ENCODE results near the gene LRRC7.
"Not testable (repeated sequence)": the region's sequence is repeated elsewhere in the genome, so short reads cannot be mapped to it uniquely, and the experiment has no call there.

The LRRC7 gene

DNA sequence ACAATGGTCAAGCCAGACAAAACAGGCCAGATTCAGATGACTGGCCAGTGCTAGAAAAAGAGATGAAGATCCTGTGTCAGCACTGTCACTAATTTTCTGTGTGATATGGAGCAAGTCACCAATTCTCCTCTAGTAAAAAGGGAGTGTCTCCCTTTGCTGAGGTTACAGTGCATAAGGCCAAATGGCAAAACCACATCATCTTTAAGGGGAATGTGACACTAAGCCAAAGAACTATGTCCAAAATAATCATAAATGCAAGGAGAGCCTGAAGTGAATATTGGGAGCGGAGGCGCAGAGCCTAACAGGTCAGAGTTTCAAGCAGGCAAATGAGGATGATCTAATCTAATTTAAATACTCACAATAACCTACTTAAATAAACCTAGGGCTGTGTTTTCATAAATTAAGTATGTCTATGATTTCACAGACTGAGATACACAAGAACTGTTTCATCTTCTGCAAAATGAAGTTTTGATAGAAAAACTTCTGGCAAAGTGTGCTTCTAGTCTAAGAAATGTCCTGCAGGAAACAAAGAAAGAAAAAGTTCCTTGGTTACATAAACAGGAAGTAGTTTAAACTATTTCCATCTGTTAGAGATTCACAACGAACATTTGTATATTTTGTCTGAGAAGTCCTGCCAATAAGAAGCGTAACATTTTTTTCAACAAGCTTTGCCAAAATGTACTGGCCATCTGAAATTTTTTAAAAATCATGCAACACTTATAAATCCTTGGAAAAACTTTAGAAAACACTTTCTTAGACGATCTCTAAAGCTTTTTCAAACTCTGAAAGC, 347.4 kb downstream of the LRRC7 start:
- ATAC-seq (replicated peaks) (no peak), DNase-seq (no peak)
- no peak overlapping the region for H3K4me3 Mint-ChIP-seq
- no peak overlapping the region for H3K27ac Mint-ChIP-seq
- H3K4me1 Mint-ChIP-seq (ENCODE audit: low read depth in 2 of 2), result no peaks in the 10 kb centered on the region
- H3K36me3 Mint-ChIP-seq (ENCODE audit: insufficient read depth), result no peaks in the 10 kb centered on the region
- H3K27me3 Mint-ChIP-seq, result no peaks in the 10 kb centered on the region
- peaks cover under 1 to 1% of the 10 kb centered on the region in 2 donors for H3K9me3 Mint-ChIP-seq

DNA sequence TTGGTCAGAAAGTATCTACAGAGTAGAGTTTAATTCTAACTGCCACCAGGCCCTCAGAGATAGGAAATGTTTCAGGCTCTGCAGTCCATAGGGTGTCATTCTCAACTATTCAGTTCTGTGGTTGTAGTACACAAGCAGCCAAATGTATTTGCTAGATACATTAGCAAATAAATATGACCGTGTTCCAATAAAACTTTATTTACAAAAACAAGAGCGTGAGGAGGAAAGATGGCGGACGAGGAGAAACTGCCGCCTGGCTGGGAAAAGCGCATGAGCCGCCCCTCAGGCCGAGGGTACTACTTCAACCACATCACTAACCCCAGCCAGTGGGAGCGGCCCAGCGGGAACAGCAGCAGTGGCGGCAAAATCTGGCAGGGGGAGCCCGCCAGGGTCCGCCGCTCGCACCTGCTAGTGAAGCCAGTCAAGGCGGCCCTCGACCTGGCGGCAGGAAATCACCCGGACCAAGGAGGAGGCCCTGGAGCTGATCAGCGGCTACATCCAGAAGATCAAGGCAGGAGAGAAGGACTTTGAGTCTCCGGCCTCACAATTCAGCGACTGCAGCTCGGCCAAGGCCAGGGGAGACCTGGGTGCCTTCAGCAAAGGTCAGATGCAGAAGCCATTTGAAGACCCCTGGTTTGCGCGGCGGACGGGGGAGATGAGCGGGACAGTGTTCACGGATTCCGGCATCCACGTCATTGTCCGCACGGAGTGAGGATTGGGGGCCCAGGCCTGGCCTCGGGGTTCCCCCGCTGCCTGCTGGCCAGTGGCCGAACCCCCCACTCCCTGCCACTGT, 351.6 kb downstream of the LRRC7 start:
- no peak for ATAC-seq (replicated peaks)
- H3K36me3 Mint-ChIP-seq (ENCODE audit: insufficient read depth), result no peaks in the 10 kb centered on the region
- H3K4me1 Mint-ChIP-seq (ENCODE audit: low read depth in 2 of 2), result no peaks in the 10 kb centered on the region
- H3K4me3 Mint-ChIP-seq, result no peak overlapping the region
- no peak overlapping the region for H3K27ac Mint-ChIP-seq
- DNase-seq, result no peak
- peaks cover 0 to 4% of the 10 kb centered on the region in 2 donors for H3K9me3 Mint-ChIP-seq
- H3K27me3 Mint-ChIP-seq, result no peaks in the 10 kb centered on the region

GRCh38 chr1:69919922-69920273, 352.2 kb downstream of the LRRC7 start:
- Mint-ChIP-seq H3K27ac (no peak overlapping the region), H3K4me3 (no peak overlapping the region), H3K4me1 (ENCODE audit: low read depth in 2 of 2) (no peaks in the 10 kb centered on the region), H3K9me3 (peaks cover 0 to 4% of the 10 kb centered on the region in 2 donors), H3K36me3 (ENCODE audit: insufficient read depth) (no peaks in the 10 kb centered on the region), H3K27me3 (no peaks in the 10 kb centered on the region)
- ATAC-seq (replicated peaks), result no peak
- no peak for DNase-seq

DNA sequence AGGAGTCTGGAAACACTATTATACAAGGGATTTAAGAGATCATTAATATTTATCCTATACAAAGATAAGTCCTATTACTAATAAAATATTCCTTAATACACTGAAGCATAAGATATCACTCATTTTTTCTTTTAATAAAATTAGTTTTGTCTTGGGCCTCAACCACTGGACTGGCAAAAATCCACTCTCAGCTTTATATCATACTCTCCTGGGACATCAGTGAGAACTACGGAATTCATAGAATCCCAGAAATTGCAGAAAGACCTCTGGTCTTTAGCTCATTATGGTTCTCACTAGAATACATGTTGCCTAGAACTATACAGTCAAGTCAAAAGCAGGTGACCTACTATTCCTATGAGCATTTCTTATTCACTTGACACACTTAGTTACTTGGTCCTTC, 352.7 kb downstream of the LRRC7 start:
- no peaks in the 10 kb centered on the region for H3K4me1 Mint-ChIP-seq (ENCODE audit: low read depth in 2 of 2)
- H3K27ac Mint-ChIP-seq, result no peak overlapping the region
- H3K27me3 Mint-ChIP-seq, result no peaks in the 10 kb centered on the region
- no peaks in the 10 kb centered on the region for H3K36me3 Mint-ChIP-seq (ENCODE audit: insufficient read depth)
- no peak overlapping the region for H3K4me3 Mint-ChIP-seq
- peaks cover 0 to 4% of the 10 kb centered on the region in 2 donors for H3K9me3 Mint-ChIP-seq
- DNase-seq, result no peak
- ATAC-seq (replicated peaks), result no peak

- H3K4me1 Mint-ChIP-seq (ENCODE audit: low read depth in 2 of 2), result no peaks in the 10 kb centered on the region
- ATAC-seq (replicated peaks), result no peak
- H3K9me3 Mint-ChIP-seq, result peaks cover 0 to 4% of the 10 kb centered on the region in 2 donors
Observed at GRCh38 chr1:69921486-69921885, 353.8 kb downstream of the LRRC7 start.

DNA sequence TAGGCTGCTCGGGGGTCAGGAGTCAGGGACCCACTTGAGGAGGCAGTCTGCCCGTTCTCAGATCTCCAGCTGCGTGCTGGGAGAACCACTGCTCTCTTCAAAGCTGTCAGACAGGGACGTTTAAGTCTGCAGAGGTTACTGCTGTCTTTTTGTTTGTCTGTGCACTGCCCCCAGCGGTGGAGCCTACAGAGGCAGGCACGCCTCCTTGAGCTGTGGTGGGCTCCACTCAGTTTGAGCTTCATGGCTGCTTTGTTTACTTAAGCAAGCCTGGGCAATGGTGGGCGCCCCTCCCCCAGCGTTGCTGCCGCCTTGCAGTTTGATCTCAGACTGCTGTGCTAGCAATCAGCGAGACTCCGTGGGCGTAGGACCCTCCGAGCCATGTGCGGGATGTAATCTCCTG, 360.5 kb downstream of the LRRC7 start:
- H3K4me1 Mint-ChIP-seq (ENCODE audit: low read depth in 2 of 2); H3K36me3 Mint-ChIP-seq (ENCODE audit: insufficient read depth); H3K27me3 Mint-ChIP-seq; H3K27ac Mint-ChIP-seq; DNase-seq; ATAC-seq (replicated peaks); H3K4me3 Mint-ChIP-seq: not testable (repeated sequence)
- H3K9me3 Mint-ChIP-seq, result peaks cover 6 to 11% of the 10 kb centered on the region in 2 donors

More at GRCh38 chr1:69921486-69921885, 353.8 kb downstream of the LRRC7 start:
- DNase-seq, result no peak
- Mint-ChIP-seq H3K36me3 (ENCODE audit: insufficient read depth) (no peaks in the 10 kb centered on the region), H3K27me3 (no peaks in the 10 kb centered on the region), H3K27ac (no peak overlapping the region), H3K4me3 (no peak overlapping the region)

DNA sequence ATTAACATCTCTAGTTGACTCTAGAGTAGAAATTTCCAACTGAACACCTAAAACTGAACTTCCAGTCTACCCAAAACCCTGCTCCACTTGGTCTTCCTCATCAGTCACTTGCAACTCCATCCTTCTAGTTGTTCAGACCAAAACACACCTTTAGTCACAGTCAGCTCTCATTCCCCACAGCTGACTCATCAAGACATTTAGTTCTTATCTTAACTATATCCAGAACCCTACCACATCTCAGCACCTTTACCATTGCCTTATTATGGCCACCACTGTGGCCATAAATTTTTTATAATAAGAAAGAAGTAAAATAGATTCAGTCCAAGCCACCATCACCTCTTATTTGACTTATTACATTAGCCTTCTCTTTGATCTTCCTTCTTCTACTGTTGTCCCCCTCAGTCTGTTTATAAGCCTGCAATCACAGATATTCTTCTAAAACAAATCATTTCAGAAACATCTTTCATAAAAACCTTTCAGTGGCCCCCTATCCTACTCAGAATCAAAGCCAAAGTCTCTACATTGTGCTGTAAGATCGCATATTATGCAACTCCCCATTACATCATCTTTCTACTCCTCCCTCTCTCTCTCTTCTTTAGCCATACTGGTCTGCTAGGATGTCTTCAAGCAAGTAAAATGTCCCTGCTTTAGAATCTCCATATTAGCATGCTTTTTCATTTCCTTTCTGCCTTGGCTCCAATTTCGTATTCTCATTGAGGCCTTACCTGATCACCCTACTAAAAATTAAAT, 361.8 kb downstream of the LRRC7 start:
- no peak for ATAC-seq (replicated peaks)
- Mint-ChIP-seq H3K27ac (no peak overlapping the region), H3K4me3 (no peak overlapping the region), H3K36me3 (ENCODE audit: insufficient read depth) (no peaks in the 10 kb centered on the region), H3K27me3 (no peaks in the 10 kb centered on the region), H3K4me1 (ENCODE audit: low read depth in 2 of 2) (no peaks in the 10 kb centered on the region), H3K9me3 (peaks cover 6 to 11% of the 10 kb centered on the region in 2 donors)
- DNase-seq, result no peak

DNA sequence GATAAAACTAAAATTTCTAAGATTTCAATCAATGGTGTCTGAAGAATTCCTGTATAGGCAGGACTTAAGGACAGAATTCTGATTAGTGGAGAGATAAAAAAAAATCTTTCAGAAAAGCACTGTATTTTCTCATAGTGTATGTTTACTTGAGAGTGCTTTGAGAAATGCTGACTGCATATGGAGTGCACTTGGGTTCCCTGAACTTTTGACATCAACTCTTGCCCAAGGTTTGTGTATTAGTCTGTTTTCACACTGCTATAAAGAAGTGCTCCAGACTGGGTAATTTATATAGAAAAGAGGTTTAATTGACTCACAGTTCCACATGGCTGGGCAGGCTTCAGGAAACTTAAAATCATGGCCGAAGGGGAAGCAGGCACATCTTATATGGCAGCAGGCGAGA, 362.7 kb downstream of the LRRC7 start:
- Mint-ChIP-seq H3K36me3 (ENCODE audit: insufficient read depth) (no peaks in the 10 kb centered on the region), H3K4me3 (no peak overlapping the region), H3K4me1 (ENCODE audit: low read depth in 2 of 2) (no peaks in the 10 kb centered on the region), H3K9me3 (peaks cover 6 to 11% of the 10 kb centered on the region in 2 donors), H3K27me3 (no peaks in the 10 kb centered on the region), H3K27ac (no peak overlapping the region)
- DNase-seq (no peak), ATAC-seq (replicated peaks) (no peak)

- ATAC-seq (replicated peaks) (no peak), DNase-seq (no peak)
- H3K9me3 Mint-ChIP-seq, result peaks cover 6 to 11% of the 10 kb centered on the region in 2 donors
- H3K4me3 Mint-ChIP-seq, result no peak overlapping the region
- no peaks in the 10 kb centered on the region for H3K36me3 Mint-ChIP-seq (ENCODE audit: insufficient read depth)
- no peaks in the 10 kb centered on the region for H3K27me3 Mint-ChIP-seq
- no peak overlapping the region for H3K27ac Mint-ChIP-seq
- no peaks in the 10 kb centered on the region for H3K4me1 Mint-ChIP-seq (ENCODE audit: low read depth in 2 of 2)
Observed at GRCh38 chr1:69932760-69933159, 365.0 kb downstream of the LRRC7 start.

DNA sequence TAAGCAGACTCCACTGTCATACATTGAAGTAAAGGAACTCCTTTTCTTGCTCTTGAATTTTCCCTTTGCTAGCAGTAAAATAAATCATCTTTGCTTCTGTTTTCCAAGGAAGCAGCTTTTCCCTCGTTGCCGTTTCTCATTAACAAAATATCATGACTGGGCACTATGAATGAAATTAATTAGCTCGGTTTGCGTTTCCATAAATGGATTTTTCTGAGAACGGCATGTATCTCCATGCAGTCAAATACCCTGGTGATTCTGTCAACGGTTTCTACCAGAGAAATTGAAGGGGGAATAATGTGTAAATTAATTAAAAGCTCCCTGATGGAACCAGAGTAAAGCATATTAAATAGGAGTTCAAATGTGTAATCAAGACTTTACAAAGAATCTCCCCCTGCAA, 372.5 kb downstream of the LRRC7 start:
- Mint-ChIP-seq H3K36me3 (ENCODE audit: insufficient read depth) (no peaks in the 10 kb centered on the region), H3K27me3 (no peaks in the 10 kb centered on the region), H3K9me3 (peaks cover 0 to 3% of the 10 kb centered on the region in 2 donors), H3K4me1 (ENCODE audit: low read depth in 2 of 2) (no peaks in the 10 kb centered on the region), H3K27ac (no peak overlapping the region), H3K4me3 (no peak overlapping the region)
- DNase-seq (no peak), ATAC-seq (replicated peaks) (no peak)

- Mint-ChIP-seq H3K9me3 (peaks cover 0 to 3% of the 10 kb centered on the region in 2 donors), H3K4me1 (ENCODE audit: low read depth in 2 of 2) (no peaks in the 10 kb centered on the region), H3K4me3 (no peak overlapping the region), H3K27me3 (no peaks in the 10 kb centered on the region), H3K36me3 (ENCODE audit: insufficient read depth) (no peaks in the 10 kb centered on the region), H3K27ac (no peak overlapping the region)
- no peak for ATAC-seq (replicated peaks)
- no peak for DNase-seq
Observed at GRCh38 chr1:69940816-69941215, 373.1 kb downstream of the LRRC7 start.

DNA sequence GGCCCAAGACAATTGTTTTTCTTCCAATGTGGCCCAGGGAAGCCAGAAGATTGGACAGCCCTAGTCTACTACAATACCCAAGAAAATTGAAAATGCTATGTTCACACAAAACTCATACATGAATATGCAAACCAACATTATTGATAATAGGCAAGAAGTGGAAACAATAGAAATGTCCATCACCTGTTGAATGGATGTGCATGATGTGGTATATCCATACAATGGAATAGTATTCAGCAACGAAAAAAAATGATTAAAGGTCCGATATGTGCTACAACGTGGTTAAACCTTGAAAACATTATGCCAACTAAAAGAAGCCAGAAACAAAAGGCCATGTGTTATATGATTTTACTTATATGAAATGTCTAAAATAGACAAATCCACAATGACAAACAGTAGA, 375.3 kb downstream of the LRRC7 start:
- H3K4me1 Mint-ChIP-seq (ENCODE audit: low read depth in 2 of 2), result no peaks in the 10 kb centered on the region
- H3K27me3 Mint-ChIP-seq, result no peaks in the 10 kb centered on the region
- H3K4me3 Mint-ChIP-seq, result no peak overlapping the region
- H3K9me3 Mint-ChIP-seq, result peaks cover 0 to 3% of the 10 kb centered on the region in 2 donors
- DNase-seq (no peak), ATAC-seq (replicated peaks) (no peak)
- no peaks in the 10 kb centered on the region for H3K36me3 Mint-ChIP-seq (ENCODE audit: insufficient read depth)
- H3K27ac Mint-ChIP-seq, result no peak overlapping the region

- ATAC-seq (replicated peaks) (no peak), DNase-seq (no peak)
- no peaks in the 10 kb centered on the region for H3K36me3 Mint-ChIP-seq (ENCODE audit: insufficient read depth)
- H3K27me3 Mint-ChIP-seq, result no peaks in the 10 kb centered on the region
- no peaks in the 10 kb centered on the region for H3K4me1 Mint-ChIP-seq (ENCODE audit: low read depth in 2 of 2)
- no peak overlapping the region for H3K4me3 Mint-ChIP-seq
- H3K9me3 Mint-ChIP-seq, result peaks cover 8 to 10% of the 10 kb centered on the region in 2 donors
- H3K27ac Mint-ChIP-seq, result no peak overlapping the region
Observed at GRCh38 chr1:69946935-69947334, 379.2 kb downstream of the LRRC7 start.
